HFFc6 (cell line): ENCODE data around the gene METTL15. TPM values are rescaled to one million over a fixed set of nuclear protein-coding genes. Genes with fewer than 3 reads are reported as not detected.
"Not testable (repeated sequence)": the region's sequence is repeated elsewhere in the genome, so short reads cannot be mapped to it uniquely, and the experiment has no call there.

Source experiments
- DNase-seq: peaks from one replicate; pipeline ENCODE4 v3.0.0-alpha.2; 2018
- H3K27ac Mint-ChIP-seq: 2 replicates; pipeline ENCODE4 v1.8.0; 2020; ENCODE audit warnings: mild to moderate bottlenecking, mixed read lengths
- H3K27me3 Mint-ChIP-seq: 2 replicates; pipeline ENCODE4 v1.8.0; 2021; ENCODE audit warnings: mild to moderate bottlenecking, moderate library complexity, mixed read lengths; ENCODE audit not compliant: insufficient read depth
- H3K36me3 Mint-ChIP-seq: 2 replicates; pipeline ENCODE4 v1.8.0; 2021; ENCODE audit warnings: low read depth, mixed read lengths
- H3K4me1 Mint-ChIP-seq: 2 replicates; pipeline ENCODE4 v1.8.0; 2020; ENCODE audit warnings: low read depth, mixed read lengths
- H3K4me3 Mint-ChIP-seq: 2 replicates; pipeline ENCODE4 v1.8.0; 2020; ENCODE audit warnings: mild to moderate bottlenecking, moderate library complexity, mixed read lengths
- H3K9me3 Mint-ChIP-seq: 2 replicates; pipeline ENCODE4 v1.8.0; 2020; ENCODE audit warnings: mild to moderate bottlenecking, mixed read lengths
- CTCF ChIP-seq: fragments of 200-600 bp; sonication (generic); IDR thresholded peaks from 2 replicates; pipeline ENCODE4 v1.5.0; 2021; ENCODE audit warnings: antibody characterized with exemption, mild to moderate bottlenecking
- total RNA-seq, 6 experiments: library from RNA; stranded (reverse); fragmentation: NEBNext Ultra II Directional; extraction: Animal tissue kit (Norgen Biotek cat#: 25700); gene quantifications; 2 replicates in 1 of 6; 3 replicates in 5 of 6; pipeline ENCODE4 v1.2.3, GENCODE V29; 2021

The METTL15 gene
- total RNA-seq, 6 experiments from 2014 or later, result 11.0 to 14.1 (median 12.4) TPM

DNA sequence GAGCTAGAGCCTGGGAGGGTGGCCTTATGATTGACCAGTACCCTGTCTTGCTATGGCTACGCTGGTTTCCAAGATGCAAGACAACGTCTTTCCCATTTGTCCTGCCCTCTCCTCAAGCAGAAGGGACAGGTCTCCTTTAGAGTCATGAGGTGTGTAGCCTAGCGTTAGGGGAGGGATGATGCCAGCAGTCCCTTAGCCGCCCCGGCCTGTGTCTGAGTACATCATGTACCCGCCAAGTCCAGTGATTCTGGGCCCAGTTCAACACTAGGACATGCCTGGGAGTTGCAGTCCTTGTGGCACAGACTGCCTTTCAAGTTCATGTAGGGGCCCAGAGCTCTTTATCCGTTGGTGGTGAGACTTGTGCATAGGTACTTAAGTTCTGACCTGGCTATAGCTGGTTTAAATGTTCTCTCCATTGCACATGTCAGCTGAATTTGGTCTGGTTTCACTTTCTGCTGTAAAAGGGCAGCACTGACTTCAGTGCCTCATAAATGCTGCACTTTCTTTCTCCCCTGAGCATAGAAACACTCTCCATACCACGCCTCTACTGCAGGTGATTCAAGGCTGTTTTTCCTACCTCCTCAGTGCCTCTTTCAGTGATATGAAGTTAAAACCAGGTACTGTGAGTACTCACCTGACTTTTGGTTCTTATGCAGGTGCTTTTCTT, 151.1 kb downstream of the METTL15 start:
- Mint-ChIP-seq H3K36me3 (peaks cover 38% of the 10 kb centered on the region), H3K4me3 (no peak overlapping the region), H3K4me1 (peaks cover 17% of the 10 kb centered on the region), H3K9me3 (peaks cover 16% of the 10 kb centered on the region), H3K27me3 (no peaks in the 10 kb centered on the region), H3K27ac (no peak overlapping the region)
- DNase-seq, result no peak
- no peak for TF ChIP-seq CTCF

DNA sequence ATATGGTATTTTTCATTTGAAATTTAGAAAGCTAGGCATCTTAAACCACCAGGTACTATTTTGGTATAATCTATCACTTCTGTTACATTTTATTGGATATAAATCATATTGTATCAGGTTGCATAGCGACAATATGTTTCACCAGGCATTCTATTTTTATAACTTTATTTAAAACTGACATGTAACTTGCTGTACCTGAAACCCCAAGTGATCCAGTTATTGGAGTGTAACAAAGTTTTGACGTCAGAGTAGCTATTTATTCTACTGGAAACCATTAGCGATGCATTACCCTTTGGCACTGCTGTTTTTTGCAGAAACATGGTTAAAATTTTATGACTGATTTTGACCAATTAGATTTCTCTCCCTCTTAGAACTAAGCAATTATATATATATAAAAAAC, 160.7 kb downstream of the METTL15 start:
- Mint-ChIP-seq H3K36me3 (peaks cover 36% of the 10 kb centered on the region), H3K4me1 (no peaks in the 10 kb centered on the region), H3K9me3 (peaks cover 16% of the 10 kb centered on the region), H3K27me3 (no peaks in the 10 kb centered on the region), H3K4me3 (no peak overlapping the region), H3K27ac (no peak overlapping the region)
- DNase-seq, result no peak
- TF ChIP-seq CTCF, result no peak

DNA sequence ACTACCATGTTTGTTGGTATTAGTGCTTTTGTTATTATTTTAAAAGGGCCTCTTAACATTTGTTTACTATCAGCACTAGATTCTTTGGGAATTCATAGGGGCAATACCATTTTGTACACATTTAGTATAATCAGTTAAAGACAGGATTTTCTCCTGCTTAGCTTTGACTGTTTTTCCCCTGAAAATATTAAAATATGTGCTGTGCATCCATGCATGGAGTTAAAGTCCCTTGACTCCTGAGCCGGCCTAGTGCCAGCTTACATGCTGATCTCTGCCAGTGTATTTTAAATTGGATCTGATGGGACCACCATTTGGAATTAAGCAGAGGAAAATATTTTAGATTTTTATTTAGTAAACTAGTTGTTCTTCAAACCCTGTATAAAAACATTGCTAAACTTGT, 161.4 kb downstream of the METTL15 start:
- peaks cover 36% of the 10 kb centered on the region for H3K36me3 Mint-ChIP-seq
- DNase-seq, result no peak
- no peaks in the 10 kb centered on the region for H3K4me1 Mint-ChIP-seq
- H3K27me3 Mint-ChIP-seq, result no peaks in the 10 kb centered on the region
- peaks cover 16% of the 10 kb centered on the region for H3K9me3 Mint-ChIP-seq
- TF ChIP-seq CTCF, result no peak
- H3K27ac Mint-ChIP-seq, result no peak overlapping the region
- H3K4me3 Mint-ChIP-seq, result no peak overlapping the region

DNA sequence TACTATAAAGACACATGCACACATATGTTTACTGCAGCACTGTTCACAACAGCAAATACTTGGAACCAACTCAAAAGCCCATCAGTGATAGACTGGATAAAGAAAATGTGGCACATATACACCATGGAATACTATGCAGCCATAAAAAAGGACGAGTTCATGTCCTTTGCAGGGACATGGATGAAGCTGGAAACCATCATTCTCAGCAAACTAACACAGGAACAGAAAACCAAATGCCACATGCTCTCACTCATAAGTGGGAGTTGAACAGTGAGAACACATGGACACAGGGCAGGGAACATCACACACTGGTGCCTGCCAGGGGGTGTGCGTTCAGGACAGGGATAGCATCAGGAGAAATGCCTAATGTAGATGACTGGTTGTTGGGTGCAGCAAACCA, 164.1 kb downstream of the METTL15 start:
- H3K36me3 Mint-ChIP-seq, result peaks cover 14% of the 10 kb centered on the region
- not testable (repeated sequence) for H3K27me3 Mint-ChIP-seq, H3K4me3 Mint-ChIP-seq, H3K4me1 Mint-ChIP-seq, DNase-seq, H3K9me3 Mint-ChIP-seq, H3K27ac Mint-ChIP-seq

GRCh38 chr11:28274216-28274615, 166.0 kb downstream of the METTL15 start:
- peaks cover 19% of the 10 kb centered on the region for H3K36me3 Mint-ChIP-seq
- H3K9me3 Mint-ChIP-seq, result peaks cover 7% of the 10 kb centered on the region; the same call in 1 of the 2 replicates
- H3K4me3 Mint-ChIP-seq, result no peak overlapping the region
- TF ChIP-seq CTCF, result no peak
- no peaks in the 10 kb centered on the region for H3K4me1 Mint-ChIP-seq
- no peaks in the 10 kb centered on the region for H3K27me3 Mint-ChIP-seq
- DNase-seq, result no peak
- no peak overlapping the region for H3K27ac Mint-ChIP-seq

- Mint-ChIP-seq H3K36me3 (peaks cover 17% of the 10 kb centered on the region), H3K27me3 (no peaks in the 10 kb centered on the region; the same call in 1 of the 2 replicates), H3K27ac (no peak overlapping the region), H3K9me3 (no peaks in the 10 kb centered on the region), H3K4me1 (peaks cover 13% of the 10 kb centered on the region), H3K4me3 (no peak overlapping the region)
- no peak for DNase-seq
- no peak for TF ChIP-seq CTCF
Measured at GRCh38 chr11:28284196-28284595, 176.0 kb downstream of the METTL15 start.
